Pancreas (tissue), 10 donors: Measurements from ENCODE around the gene TRERF1. TPM values are rescaled to one million over a fixed set of nuclear protein-coding genes. Genes with fewer than 3 reads are reported as not detected.

Source experiments
- ATAC-seq, 4 donors: fragments of 200-7000 bp; cut with Tn5 transposase; one replicate each; pipeline versions ENCODE4 v1.8.0 to v1.9.1; 2020; ENCODE audit warnings: mild to moderate bottlenecking in 4 of 4, moderate library complexity in 4 of 4
- DNase-seq, 6 donors: peaks; one replicate each; pipeline ENCODE4 v3.0.0-alpha.2; 2020
- FAIRE-seq: peaks from 2 replicates; lab custom pipeline; 2012; peaks lifted over from hg19 to GRCh38; lab: Jason Lieb, UNC
- H3K27ac ChIP-seq, 4 donors: fragments of 200-600 bp; sonication (generic); 1 replicate in 3 of 4; 2 replicates in 1 of 4; pipeline versions ENCODE4 v1.5.0 to v1.8.0; 2020
- H3K27me3 ChIP-seq, 4 donors: fragments of 200-600 bp; one replicate each; pipeline ENCODE4 v1.8.0; 2021
- H3K36me3 ChIP-seq, 3 donors: fragments of 200-600 bp; sonication (generic) in 1 of 3; one replicate each; pipeline versions ENCODE4 v1.5.0 to v1.8.0; 2020 to 2021
- H3K4me1 ChIP-seq, 3 donors: fragments of 200-600 bp; one replicate each; pipeline ENCODE4 v1.8.0; 2021
- H3K4me3 ChIP-seq, 4 donors: fragments of 200-600 bp; sonication (generic) in 2 of 4; one replicate each; pipeline versions ENCODE4 v1.5.0 to v1.8.0; 2020 to 2021
- H3K9me3 ChIP-seq, 4 donors: fragments of 200-600 bp; one replicate each; pipeline ENCODE4 v1.8.0; 2021
- WGBS, 2 donors: extraction: QIAGEN DNeasy Blood & Tissue Kit; methylation state at CpG; one replicate each; pipeline ENCODE4 v1.1.7; 2013; 5-methylcytosine and 5-hydroxymethylcytosine counted together
- intact Hi-C, 3 donors: fragments of 100-400 bp; cut with DNase I; formaldehyde crosslinking; loops; one replicate each; pipeline versions ENCODE4 v1.11.1 to v1.14.2; 2022
- polyA plus RNA-seq, 2 donors: library from polyadenylated mRNA; stranded (reverse); fragments of 200-250 nt; gene quantifications; one replicate each; pipeline ENCODE4 v1.2.3, GENCODE V29; 2013
- total RNA-seq, 6 donors: library from RNA; stranded (reverse); fragmentation: NEBNext Ultra II Directional in 4 of 6; extraction: Animal tissue kit (Norgen Biotek cat#: 25700) in 4 of 6; gene quantifications; one replicate each; pipeline versions ENCODE4 v1.2.1 to v1.2.4, GENCODE V29; 2021 to 2023
- TF ChIP-seq, protein P1 (sequence below), 4 donors: fragments of 200-600 bp; sonication (generic) in 3 of 4; IDR thresholded peaks; one replicate each; pipeline versions ENCODE4 v1.5.0 to v1.8.0; 2021; ENCODE audit warnings: antibody characterized with exemption in 4 of 4
- donor health status: healthy with polysubstance abuse.
- donor health status: DM: no; HTN: no; CAD: no; lungs with moderate emphysema.
- donor health status: DM: no; HTN: no; CAD: no.
- donor health status: control.
- donor health status: control.
- donor health status: Bipolar disorder and iron deficiency.
- donor health status: DM: yes; HTN: yes; CAD: no.
- donor health status: DM: no; HTN: no; CAD: no.
- donor health status: DM: no; HTN: no; CAD: no.
- donor health status: DM: yes; HTN: yes; CAD: no.

Gene TRERF1
- total and polyA plus RNA-seq, 8 donors, result 0.94 to 2.5 (median 1.5) TPM

DNA sequence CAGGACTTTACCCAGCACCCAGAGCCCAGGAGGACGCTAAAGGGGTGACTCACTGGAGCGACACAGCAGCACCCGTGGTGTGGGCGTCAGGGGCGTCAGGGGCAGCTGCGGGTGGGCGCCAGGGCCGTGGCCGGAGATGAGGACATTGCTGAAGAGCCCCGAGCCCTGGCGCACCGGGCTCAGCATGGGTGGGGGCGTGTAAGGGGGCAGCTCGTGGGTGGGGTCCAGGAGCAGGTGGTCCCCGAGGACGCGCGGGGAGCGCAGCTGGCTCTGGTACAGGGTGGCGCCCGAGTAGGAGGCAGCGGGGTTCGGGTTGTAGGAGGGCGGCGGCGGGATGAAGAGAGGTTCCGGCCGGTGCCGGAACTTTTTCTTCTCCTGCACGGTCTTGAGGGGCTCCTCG is 192.4 kb downstream of the TRERF1 start:
- FAIRE-seq (no peak), ATAC-seq (no peak), DNase-seq (no peak)
- intact Hi-C loops, result loop anchor here in 1 of 3 donors (10.0 kb wide), 1 partner anchor 286 kb away; no protein-coding TSS in a partner anchor
- TF ChIP-seq, protein P1, sequence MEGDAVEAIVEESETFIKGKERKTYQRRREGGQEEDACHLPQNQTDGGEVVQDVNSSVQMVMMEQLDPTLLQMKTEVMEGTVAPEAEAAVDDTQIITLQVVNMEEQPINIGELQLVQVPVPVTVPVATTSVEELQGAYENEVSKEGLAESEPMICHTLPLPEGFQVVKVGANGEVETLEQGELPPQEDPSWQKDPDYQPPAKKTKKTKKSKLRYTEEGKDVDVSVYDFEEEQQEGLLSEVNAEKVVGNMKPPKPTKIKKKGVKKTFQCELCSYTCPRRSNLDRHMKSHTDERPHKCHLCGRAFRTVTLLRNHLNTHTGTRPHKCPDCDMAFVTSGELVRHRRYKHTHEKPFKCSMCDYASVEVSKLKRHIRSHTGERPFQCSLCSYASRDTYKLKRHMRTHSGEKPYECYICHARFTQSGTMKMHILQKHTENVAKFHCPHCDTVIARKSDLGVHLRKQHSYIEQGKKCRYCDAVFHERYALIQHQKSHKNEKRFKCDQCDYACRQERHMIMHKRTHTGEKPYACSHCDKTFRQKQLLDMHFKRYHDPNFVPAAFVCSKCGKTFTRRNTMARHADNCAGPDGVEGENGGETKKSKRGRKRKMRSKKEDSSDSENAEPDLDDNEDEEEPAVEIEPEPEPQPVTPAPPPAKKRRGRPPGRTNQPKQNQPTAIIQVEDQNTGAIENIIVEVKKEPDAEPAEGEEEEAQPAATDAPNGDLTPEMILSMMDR (IDR thresholded peaks at IDR 0.05), result no peak
- H3K27ac ChIP-seq, result no peak overlapping the region
- H3K4me3 ChIP-seq, result no peak overlapping the region
- no peaks in the 10 kb centered on the region for H3K36me3 ChIP-seq
- 89 to 94% methylated on average over 24 to 31 of the region's 31 CpGs for WGBS, 2 donors
- no peaks in the 10 kb centered on the region for H3K9me3 ChIP-seq
- no peaks in the 10 kb centered on the region for H3K4me1 ChIP-seq
- no peaks in the 10 kb centered on the region for H3K27me3 ChIP-seq

DNA sequence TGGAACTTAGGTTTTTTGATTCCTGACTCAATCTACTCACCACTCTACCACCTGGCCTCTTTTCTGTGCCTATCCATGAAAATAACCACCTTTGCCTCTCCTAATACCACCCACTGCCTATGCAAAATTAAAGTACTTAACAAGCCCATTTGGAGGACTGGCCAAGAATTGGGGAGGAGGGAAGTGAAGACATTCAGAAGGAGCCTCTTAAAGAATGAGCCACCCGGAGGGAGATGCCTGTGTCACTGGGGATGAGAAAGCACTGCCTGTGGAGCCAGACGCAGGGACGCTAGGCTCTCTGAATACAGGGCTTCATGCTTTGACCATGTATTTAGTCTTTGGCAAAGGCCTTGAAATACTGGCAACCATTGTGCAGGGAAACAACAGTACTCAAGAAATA is 194.1 kb downstream of the TRERF1 start:
- Histone ChIP-seq H3K9me3 (no peaks in the 10 kb centered on the region), H3K27me3 (no peaks in the 10 kb centered on the region), H3K4me3 (no peak overlapping the region), H3K36me3 (no peaks in the 10 kb centered on the region), H3K27ac (no peak overlapping the region), H3K4me1 (no peaks in the 10 kb centered on the region)
- no peak for FAIRE-seq
- TF ChIP-seq, protein P1 (IDR thresholded peaks at IDR 0.05), result no peak
- DNase-seq, result no peak
- intact Hi-C loops, result loop anchor here in 1 of 3 donors (10.0 kb wide), 1 partner anchor 287 kb away; no protein-coding TSS in a partner anchor
- no peak for ATAC-seq
- 84 to 94% methylated on average over 3 of the region's 3 CpGs for WGBS, 2 donors

DNA sequence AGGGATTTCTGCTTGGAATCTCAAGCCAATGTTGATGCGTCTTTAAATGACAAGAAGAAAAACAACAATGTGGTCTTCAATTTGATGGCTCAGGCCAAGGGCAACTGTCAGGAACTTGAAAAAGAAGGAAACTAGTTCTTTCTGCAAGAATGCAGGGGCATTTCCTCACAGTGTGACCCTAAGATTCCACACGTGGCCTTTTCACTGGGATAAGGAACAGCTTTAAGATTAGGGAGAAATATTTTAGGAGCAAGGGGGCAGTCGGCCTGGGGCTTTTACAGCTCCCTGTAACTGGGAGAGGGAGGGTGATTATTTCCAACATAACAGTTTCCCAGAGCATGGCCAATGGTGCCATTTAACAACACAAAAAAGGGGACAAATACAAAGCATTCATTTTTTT is 194.7 kb downstream of the TRERF1 start:
- FAIRE-seq (no peak), DNase-seq (no peak), ATAC-seq (no peak)
- no peaks in the 10 kb centered on the region for H3K36me3 ChIP-seq
- H3K9me3 ChIP-seq, result no peaks in the 10 kb centered on the region
- H3K4me3 ChIP-seq, result no peak overlapping the region
- 60% methylated on average over 3 of the region's 3 CpGs for WGBS, 2 donors
- intact Hi-C loops, result loop anchor here in 1 of 3 donors (10.0 kb wide), 1 partner anchor 288 kb away; no protein-coding TSS in a partner anchor
- TF ChIP-seq, protein P1 (IDR thresholded peaks at IDR 0.05), result no peak
- no peak overlapping the region for H3K27ac ChIP-seq
- H3K27me3 ChIP-seq, result no peaks in the 10 kb centered on the region
- H3K4me1 ChIP-seq, result peaks cover 0 to 3% (median 0%) of the 10 kb centered on the region in 3 donors

DNA sequence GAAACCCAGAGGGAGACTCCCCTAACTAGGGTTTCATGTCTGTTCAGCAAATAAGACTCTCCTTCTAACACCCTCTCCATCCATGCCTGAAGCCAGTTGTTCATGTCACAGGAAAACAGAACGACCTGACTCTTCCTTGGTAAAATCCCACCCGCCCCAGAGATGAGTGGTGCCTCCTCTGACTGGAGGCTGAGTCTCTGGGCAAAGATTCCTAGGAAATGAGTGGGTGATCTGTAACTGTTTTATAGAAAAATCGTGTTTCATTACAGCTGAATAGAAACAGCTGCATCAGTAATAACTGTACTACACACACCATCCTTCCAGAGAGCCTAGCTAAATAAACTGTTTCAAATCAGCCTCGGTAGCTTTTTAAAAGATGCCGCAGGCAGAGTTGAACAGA is 196.7 kb downstream of the TRERF1 start:
- no peak overlapping the region for H3K4me3 ChIP-seq
- TF ChIP-seq, protein P1 (IDR thresholded peaks at IDR 0.05), result no peak
- peaks cover 0 to 8% (median 4%) of the 10 kb centered on the region in 3 donors for H3K4me1 ChIP-seq
- FAIRE-seq (no peak), DNase-seq (no peak), ATAC-seq (no peak)
- no peaks in the 10 kb centered on the region for H3K36me3 ChIP-seq
- H3K27me3 ChIP-seq, result no peaks in the 10 kb centered on the region
- intact Hi-C loops, result loop anchor here in 1 of 3 donors (10.0 kb wide), 1 partner anchor 290 kb away; no protein-coding TSS in a partner anchor
- H3K27ac ChIP-seq, result no peak overlapping the region
- H3K9me3 ChIP-seq, result no peaks in the 10 kb centered on the region
- WGBS, 2 donors, result 74 to 79% methylated on average over 5 of the region's 5 CpGs

DNA sequence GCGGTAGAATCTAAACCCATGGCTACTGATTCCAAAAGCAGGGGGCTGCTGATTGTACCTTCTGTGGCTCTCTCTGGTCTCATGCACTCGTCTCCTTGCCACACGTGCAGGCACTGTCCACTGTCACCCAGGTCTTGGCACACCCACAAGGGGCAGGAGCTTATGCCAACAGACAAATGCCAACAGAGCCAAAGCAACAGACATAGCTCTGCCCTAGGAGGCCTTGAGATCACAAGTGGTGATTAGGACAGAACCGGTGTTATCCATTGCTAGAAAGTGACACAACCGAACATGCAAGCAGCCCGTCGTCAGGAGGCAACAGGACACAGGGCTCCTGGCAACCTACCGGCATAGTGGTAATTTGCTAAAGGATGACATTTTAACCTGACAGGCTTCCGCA is 197.2 kb downstream of the TRERF1 start:
- DNase-seq (no peak), FAIRE-seq (no peak), ATAC-seq (peak in 2 of 4 donors; percentile 8 to 26)
- H3K9me3 ChIP-seq, result no peaks in the 10 kb centered on the region
- H3K4me3 ChIP-seq, result no peak overlapping the region
- no peak overlapping the region for H3K27ac ChIP-seq
- intact Hi-C loops, result loop anchor here in 1 of 3 donors (10.0 kb wide), 1 partner anchor 290 kb away; no protein-coding TSS in a partner anchor
- no peaks in the 10 kb centered on the region for H3K27me3 ChIP-seq
- no peaks in the 10 kb centered on the region for H3K36me3 ChIP-seq
- 82 to 84% methylated on average over 9 of the region's 9 CpGs for whole genome bisulfite sequencing, 2 donors
- TF ChIP-seq, protein P1 (IDR thresholded peaks at IDR 0.05), result no peak
- peaks cover 0 to 8% (median 4%) of the 10 kb centered on the region in 3 donors for H3K4me1 ChIP-seq
